Measurements from ENCODE around the gene AATF.

The AATF gene

DNA sequence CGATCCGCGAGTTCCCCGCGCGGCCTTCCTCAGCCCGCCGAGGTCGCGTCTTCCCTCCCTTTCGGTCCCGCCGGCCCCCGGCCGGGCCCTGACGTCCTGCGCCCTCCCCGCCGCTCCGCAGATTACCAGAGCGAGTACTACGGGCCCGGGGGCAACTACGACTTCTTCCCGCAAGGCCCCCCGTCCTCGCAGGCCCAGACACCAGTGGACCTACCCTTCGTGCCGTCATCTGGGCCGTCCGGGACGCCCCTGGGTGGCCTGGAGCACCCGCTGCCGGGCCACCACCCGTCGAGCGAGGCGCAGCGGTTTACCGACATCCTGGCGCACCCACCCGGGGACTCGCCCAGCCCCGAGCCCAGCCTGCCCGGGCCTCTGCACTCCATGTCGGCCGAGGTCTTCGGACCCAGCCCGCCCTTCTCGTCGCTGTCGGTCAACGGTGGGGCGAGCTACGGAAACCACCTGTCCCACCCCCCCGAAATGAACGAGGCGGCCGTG, 6.1 kb upstream of the AATF start:
- DNase-seq: no peak

- no peak for DNase-seq
Measured at GRCh38 chr17:36943250-36944191, 5.2 kb upstream of the AATF start.

DNA sequence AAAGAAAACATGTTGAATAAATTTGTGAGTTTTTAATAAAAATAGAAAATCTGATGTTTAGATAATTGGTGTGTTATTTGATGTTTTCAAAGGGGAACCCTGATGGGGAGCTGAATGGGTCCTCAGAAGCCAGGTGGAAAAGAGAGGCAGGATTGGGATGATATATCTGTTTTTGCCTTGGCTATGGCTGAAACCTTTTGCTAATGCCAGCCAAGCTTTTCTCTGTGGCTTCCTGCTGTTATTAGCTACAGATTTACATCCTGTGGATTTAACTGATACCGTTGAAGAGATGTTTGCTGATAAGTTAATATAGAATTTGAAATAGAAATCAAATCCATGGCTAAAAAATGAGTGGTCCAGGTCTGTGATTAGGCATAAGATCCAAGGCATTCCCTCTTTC, 4.2 kb upstream of the AATF start:
- no peak for DNase-seq

GRCh38 chr17:36945140-36945539, 3.6 kb upstream of the AATF start:
- DNase-seq: no peak

DNA sequence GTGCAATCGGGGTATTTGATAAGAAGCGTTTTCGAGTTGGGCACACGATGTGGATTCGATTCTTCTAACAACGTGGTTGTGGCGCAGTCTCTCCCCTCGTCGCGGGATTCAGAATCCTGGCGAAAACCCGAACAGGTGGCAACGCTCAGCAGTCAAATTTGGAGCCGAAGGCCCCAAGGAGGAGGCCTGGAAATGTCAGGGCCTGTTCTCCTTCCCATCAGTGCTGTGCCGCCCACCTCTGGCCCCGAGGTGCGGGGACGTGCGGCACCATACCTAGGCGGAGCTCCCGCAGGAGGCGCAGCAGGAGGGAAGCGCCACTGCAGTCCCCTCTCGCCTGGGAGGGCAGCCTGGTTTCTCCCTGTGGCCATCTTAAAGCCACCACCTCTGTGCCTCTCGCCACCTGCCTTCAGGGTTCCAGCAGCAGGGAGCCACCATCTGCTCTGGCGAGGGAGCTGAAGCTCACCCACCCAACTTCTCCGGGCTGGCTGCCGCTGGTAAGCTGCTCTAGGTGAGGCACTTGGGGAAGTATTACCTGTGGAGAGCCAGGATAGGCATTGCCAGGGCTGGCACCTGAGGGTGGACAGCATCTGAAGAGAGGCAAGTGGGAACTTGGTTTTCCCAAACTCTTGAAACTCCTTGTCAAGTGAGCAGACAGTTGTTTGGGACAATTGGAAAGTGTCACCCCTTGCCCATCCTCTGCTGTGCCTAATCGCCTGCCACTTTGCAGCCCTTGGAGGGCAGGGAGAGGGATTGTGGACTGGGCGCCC, 2.6 kb upstream of the AATF start:
- DNase-seq: no peak

DNA sequence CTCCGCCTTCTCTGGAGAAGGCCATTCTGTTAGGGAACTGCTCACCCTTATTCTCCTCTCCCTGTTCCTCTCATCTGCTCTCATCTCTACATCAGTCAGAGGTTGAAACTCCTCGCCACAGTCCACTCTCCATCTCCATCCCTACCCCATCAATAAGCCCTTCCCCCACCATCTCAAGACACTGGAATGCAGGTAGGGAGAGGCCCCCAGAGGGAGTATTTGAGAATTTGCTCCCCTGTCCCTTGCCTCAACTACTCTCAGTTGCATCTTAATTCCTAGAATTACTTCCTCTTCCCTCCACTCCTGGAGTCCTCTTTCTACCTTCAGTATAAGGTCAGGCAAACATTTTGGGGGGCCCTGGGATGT, 2.0 kb upstream of the AATF start:
- DNase-seq: no peak

- DNase-seq: peak; percentile 88
Measured at GRCh38 chr17:36947922-36948716, 635 bp upstream of the AATF start.

DNA sequence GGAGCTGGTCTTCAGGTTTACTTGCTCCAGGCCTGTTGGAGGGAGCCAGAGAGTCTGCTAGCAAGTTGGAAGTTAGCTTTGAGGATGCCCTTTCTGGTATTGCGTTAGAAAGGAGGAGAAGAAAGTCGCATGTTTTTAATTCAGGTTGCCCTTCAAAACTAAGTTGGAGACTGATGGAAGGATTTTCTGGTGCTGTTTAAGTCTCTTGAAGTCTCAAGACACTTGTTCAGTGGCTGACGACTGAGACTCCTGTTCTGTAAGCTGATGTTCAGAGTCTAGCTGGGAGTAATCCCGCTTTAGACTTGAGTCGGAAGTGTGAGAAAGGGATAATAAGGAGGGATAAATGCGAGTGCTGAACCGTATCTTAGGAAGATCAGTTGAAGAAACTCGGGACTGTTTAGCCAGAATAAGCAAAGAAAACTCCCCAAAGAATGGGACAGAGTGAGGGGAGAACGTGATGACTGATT, 740 bp downstream of the AATF start:
- peak; percentile 24 for DNase-seq

DNA sequence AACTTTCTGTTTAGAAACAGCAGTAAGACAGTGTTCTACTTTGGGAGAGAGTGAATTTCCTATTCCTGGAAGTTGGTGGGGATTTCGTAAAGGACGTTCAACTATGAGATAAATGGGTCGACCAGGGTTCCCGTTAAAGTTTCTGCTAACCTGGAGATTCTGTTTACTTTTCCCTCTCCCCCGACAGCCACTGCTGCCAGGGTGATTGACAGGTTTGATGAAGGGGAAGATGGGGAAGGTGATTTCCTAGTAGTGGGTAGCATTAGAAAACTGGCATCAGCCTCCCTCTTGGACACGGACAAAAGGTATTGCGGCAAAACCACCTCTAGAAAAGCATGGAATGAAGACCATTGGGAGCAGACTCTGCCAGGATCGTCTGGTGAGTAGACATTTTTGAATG, 1.3 kb downstream of the AATF start:
- no peak for DNase-seq

DNA sequence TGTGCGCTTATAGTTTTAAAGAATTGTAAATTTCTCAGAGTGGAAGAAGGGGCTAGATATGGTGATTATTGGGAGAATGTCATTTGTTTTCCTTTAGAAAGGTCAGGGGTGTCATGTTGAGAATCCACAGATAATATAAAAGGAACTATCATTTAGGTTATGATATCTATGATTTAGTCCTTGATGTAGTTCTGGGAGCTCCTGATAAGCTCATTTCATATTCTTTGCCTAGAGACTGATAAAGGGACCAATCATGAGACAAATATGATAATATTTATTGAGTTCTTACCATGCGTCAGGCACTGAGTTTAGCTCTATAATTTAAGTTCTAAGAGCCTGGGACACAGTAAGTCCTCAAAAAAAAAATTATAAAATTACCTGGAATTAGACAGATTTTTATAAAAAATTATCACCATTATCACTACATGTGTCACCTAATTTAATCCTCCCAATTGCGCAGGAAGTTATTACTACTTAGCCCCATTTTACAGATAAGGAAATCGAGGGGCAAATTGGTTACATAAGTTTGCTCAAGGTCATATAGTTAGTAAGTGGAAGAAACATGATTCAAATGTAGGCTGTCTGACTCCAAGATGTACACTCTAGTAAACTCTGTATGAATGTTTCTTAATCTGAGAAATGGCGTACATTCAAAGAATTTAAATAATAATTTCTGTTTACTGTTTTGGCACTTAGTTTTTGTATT, 2.5 kb downstream of the AATF start:
- no peak for DNase-seq

DNA sequence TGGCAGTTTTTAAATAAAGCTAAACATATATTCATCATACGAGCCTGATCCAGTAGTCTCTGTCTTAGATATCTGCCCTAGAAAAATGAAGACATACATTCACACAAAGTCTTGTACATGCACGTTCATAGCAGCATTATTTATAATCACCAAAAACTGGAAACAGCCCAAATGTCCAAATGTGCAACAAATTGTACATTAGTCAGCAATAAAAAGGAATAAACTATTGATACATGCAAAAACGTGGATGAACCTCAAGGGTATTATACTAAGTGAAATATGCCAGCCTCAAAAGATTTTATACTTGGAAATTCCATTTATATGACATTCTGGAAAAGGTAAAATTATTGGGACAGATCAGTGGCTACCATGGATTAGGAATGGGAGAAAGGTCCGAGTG, 22.8 kb downstream of the AATF start:
- no peak for DNase-seq

DNA sequence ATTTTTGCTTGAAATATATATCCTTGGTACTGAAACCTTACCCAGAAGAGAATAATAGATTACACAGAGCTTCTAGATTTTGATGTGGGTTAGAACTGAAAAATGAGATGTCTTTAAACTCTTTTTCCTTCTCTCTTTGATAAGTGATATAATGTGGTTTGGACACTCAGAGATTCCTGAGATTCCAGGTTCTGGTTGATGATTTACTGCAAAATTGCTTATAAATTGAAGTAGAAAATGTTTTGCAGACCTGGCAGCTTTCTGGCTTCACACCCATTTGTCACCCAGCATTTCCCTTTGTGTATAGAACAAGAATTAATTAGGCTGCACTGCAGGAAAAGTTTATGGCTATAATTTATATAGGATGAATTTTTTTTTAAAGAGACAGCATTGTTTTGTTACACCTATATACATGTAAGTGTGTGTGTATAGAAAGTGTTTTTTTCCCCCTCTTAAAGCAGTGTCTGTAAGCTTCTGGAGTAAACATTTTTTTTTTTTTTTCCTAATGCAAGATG, 23.5 kb downstream of the AATF start:
- no peak for DNase-seq

GRCh38 chr17:36972905-36973304, 24.2 kb downstream of the AATF start:
- no peak for DNase-seq

DNA sequence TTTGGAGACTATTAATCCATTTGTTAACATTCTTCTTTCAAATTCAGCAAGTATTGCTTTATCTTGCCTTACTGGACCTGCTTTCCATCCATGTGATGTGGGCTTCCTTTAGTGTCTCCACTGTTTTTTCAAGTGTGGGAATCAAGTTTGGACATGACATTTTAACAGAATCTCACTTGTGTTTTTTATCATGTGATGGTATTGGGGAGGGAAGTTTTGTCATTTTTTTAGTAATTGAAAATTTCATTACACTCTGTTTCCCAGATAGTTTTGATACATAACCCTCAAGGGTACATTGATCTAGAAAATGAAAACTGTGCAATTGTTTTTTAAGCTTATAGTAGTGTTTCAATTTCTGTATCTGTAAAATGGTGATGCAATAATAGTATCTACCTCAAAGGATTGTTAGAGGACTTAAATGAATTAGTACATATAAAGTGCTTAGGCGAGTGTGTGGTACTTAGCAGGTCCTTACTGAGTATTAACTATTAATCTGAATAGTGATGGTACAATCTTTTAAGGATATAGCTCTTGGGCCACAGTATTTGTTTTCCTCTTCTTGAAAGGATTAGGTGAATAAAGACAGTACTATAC, 27.3 kb downstream of the AATF start:
- no peak for DNase-seq

DNA sequence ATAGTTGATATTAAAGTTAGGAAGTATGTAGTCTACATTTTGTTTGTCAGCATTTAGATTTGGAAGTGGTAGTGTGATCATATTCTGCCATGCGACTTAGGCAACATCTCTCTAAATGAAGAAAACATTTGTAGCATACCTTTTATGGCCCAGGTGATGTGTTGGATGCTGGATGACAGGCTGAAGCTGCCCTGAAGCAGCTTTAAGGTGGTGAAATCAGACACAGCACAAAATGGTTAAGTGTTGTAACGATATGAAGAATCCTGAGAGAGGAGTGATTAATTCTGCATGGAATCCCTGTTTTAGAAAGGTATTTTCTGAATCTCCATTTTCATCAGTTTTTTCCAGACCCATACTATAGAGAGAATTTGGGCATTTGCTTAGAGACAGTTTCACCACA, 28.3 kb downstream of the AATF start:
- DNase-seq: no peak

DNA sequence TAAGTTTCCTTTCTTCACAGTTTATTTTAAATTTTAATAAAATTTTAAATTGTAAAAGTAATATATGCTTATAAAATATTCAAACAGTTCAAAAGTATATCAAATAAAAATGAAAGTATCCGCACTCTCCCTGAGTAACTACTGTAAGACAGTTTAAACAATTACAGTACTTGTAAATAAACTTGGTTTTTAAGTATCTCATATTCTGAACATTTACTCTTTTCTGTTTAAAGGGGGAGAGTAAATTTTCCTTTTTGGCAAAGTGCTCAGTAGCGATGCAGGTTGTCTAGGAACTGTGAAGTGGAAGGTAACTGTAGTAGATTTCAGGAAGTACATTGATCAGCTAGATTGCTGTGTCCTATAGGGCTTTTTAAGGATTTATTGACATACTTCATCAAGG, 28.8 kb downstream of the AATF start:
- no peak for DNase-seq

- peak; percentile 36 for DNase-seq
Measured at GRCh38 chr17:36978810-36979564, 30.2 kb downstream of the AATF start.

- DNase-seq: no peak
Measured at GRCh38 chr17:36979565-36979941, 30.8 kb downstream of the AATF start.

GRCh38 chr17:36980280-36980761, 31.6 kb downstream of the AATF start:
- DNase-seq: no peak

GRCh38 chr17:36983618-36984017, 34.9 kb downstream of the AATF start:
- DNase-seq: no peak

GRCh38 chr17:36989173-36989572, 40.4 kb downstream of the AATF start:
- no peak for DNase-seq
